Subcutaneous adipose tissue (tissue), 4 donors: ENCODE measurements around the gene RPL31. TPM values are rescaled to one million over a fixed set of nuclear protein-coding genes. Genes with fewer than 3 reads are reported as not detected.

Experiments
- total RNA-seq, 4 donors: library from RNA; depleted of rRNA; stranded (reverse); fragments of >200 nt; gene quantifications; one replicate each; pipeline ENCODE4 v1.1.0, GENCODE V29; 2016
- TF ChIP-seq, protein P1 (sequence below): fragments of 450-650 bp; IDR thresholded peaks from one replicate; pipeline ENCODE4 v1.5.1; 2016; ENCODE audit warnings: low read depth, mild to moderate bottlenecking, control low read depth, antibody characterized with exemption, moderate library complexity

RPL31 gene
- 1,000 to 10,000 TPM; 1,572 to 2,109 (median 1,828) TPM for total RNA-seq

DNA sequence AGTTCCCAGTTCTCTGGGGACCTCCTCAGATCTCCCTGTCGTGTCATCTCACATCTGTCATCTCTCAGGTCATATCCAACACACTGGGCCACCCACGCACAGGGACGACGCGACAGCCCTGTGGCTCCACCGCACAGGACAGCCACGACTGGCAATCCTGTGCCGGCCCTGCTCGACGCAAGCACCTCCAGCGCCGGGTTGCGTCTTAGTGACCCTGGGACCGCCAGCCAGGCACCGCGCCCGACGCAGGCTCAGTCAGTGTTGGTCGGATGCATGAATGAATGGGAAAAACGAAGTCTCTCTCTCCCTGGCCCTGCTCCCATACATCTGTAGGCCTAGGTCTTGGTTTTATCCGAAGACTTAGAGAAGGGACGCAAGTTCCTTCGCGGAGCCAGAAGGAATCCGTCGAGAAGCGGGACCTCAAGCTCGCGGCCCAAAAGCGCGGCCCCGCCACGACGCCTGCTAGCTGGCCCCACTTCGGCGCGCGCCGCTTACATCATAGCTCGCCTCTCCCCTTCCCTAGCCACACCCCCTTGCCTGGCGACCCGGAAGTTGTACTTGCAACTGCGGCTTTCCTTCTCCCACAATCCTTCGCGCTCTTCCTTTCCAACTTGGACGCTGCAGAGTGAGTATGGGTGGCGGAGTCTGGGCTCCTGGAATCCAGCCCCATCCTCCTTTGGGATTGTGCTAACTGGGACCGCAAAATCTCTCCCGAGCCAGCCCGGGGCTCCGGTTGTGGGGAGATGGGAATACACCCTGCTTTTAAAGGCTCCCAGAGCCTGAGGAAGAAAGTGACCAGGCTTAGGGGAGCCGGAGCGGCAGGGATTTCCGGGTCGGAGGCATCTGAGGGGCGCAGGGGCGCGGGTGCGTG lies at the start of gene RPL31:
Gene RPL31 (plus strand): TSS at position 599 of the 871 bp plus-strand sequence. CDS start 413 bp downstream, outside the sequence.
- TF ChIP-seq, protein P1, sequence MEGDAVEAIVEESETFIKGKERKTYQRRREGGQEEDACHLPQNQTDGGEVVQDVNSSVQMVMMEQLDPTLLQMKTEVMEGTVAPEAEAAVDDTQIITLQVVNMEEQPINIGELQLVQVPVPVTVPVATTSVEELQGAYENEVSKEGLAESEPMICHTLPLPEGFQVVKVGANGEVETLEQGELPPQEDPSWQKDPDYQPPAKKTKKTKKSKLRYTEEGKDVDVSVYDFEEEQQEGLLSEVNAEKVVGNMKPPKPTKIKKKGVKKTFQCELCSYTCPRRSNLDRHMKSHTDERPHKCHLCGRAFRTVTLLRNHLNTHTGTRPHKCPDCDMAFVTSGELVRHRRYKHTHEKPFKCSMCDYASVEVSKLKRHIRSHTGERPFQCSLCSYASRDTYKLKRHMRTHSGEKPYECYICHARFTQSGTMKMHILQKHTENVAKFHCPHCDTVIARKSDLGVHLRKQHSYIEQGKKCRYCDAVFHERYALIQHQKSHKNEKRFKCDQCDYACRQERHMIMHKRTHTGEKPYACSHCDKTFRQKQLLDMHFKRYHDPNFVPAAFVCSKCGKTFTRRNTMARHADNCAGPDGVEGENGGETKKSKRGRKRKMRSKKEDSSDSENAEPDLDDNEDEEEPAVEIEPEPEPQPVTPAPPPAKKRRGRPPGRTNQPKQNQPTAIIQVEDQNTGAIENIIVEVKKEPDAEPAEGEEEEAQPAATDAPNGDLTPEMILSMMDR: no peak

- TF ChIP-seq, protein P1: no peak
Measured at GRCh38 chr2:100952512-100952911, 49.6 kb upstream of the RPL31 start.

DNA sequence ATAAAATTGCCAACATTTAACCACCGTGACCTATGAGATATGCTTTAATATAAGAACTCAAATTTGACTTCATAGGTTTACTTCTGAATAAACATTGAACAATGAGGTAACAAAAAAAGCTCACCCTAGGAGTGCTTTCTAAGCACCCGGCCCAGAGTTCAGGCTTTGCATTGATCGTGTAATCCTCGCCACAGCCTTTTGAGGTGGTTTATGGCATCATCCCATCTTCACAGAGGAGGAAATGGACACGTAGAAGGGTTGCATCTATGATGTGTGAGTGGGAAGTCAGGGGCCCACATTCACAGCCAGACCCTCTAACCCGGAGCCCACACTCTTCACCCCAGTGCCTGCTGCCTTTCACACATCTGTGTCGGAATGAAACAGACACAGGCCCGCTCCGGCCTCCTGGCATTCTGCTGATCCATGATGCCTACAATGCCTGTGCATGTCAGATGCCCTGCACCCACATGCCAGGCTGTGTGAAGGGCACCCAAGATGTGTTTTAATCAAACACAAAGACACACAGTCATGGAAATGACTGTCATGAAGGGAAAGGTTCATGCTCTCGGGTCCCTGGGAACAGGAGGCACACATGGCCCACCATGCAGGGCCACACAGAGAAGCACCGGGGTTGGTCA lies 48.6 kb upstream of the RPL31 start:
- TF ChIP-seq, protein P1: no peak

DNA sequence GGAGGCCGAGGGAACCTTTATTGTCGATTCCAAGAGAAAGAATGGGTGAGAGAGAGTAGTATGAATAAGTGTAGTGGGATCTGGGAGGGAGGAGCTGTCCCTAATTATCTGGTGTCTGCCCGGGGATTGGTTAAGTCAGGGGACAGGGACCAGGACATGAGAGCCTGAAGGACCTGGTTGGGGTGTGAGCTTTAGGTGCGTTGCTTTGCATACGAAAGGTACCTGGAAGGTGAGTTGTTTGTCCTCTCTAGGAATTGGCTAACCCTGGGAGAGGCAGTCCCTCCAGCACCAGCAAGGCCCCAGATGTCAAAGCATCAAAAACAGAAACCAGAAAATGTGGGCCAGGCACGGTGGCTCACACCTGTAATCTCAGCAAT lies 48.1 kb upstream of the RPL31 start:
- TF ChIP-seq, protein P1: no peak

- TF ChIP-seq, protein P1: no peak
Measured at GRCh38 chr2:100955226-100955625, 46.9 kb upstream of the RPL31 start.

GRCh38 chr2:100956081-100956480 lies 46.0 kb upstream of the RPL31 start:
- TF ChIP-seq, protein P1: no peak

- TF ChIP-seq, protein P1: no peak
Measured at GRCh38 chr2:100957996-100958653, 44.0 kb upstream of the RPL31 start.
